ENCODE measurements around the gene TMEM164. TPM values are rescaled to one million over a fixed set of nuclear protein-coding genes. Genes with fewer than 3 reads are reported as not detected.

Gene TMEM164
- total RNA-seq, 1 experiment from 2014 or later: 26.2 TPM

GRCh38 chrX:110086162-110086915 lies 83.4 kb downstream of the TMEM164 start:
- ChIA-PET CTCF (interaction anchor here (1.1 kb wide), 1 partner anchor 171 kb away, joined by 3 read pairs; no protein-coding TSS in a partner anchor), POLR2A (no interaction called here)
- H3K9me3 ChIP-seq: no peaks in the 10 kb centered on the region
- no peaks in the 10 kb centered on the region for H3K36me3 Mint-ChIP-seq (ENCODE audit: insufficient read depth, unreplicated experiment)
- H3K27me3 Mint-ChIP-seq (ENCODE audit: insufficient read depth, unreplicated experiment): no peaks in the 10 kb centered on the region
- H3K4me1 ChIP-seq: peaks cover 23% of the 10 kb centered on the region
- H3K27ac Mint-ChIP-seq (ENCODE audit: unreplicated experiment): peak overlapping the region; percentile 36
- H3K4me3 ChIP-seq (ENCODE audit: low read depth, low read length): no peak overlapping the region
- intact Hi-C loops (cut with micrococcal nuclease; ENCODE audit: unreplicated experiment): loop anchor here (5.0 kb wide), 1 partner anchor 49 kb away; no protein-coding TSS in a partner anchor
- H3K4me1 Mint-ChIP-seq (ENCODE audit: low read depth, unreplicated experiment): no peaks in the 10 kb centered on the region
- DNase-seq: no peak
- no peaks in the 10 kb centered on the region for H3K27me3 ChIP-seq (replicated peaks; ENCODE audit: control insufficient read depth, insufficient read depth, low read length)
- no peaks in the 10 kb centered on the region for H3K9me3 Mint-ChIP-seq (ENCODE audit: unreplicated experiment)
- TF ChIP-seq, protein P1, sequence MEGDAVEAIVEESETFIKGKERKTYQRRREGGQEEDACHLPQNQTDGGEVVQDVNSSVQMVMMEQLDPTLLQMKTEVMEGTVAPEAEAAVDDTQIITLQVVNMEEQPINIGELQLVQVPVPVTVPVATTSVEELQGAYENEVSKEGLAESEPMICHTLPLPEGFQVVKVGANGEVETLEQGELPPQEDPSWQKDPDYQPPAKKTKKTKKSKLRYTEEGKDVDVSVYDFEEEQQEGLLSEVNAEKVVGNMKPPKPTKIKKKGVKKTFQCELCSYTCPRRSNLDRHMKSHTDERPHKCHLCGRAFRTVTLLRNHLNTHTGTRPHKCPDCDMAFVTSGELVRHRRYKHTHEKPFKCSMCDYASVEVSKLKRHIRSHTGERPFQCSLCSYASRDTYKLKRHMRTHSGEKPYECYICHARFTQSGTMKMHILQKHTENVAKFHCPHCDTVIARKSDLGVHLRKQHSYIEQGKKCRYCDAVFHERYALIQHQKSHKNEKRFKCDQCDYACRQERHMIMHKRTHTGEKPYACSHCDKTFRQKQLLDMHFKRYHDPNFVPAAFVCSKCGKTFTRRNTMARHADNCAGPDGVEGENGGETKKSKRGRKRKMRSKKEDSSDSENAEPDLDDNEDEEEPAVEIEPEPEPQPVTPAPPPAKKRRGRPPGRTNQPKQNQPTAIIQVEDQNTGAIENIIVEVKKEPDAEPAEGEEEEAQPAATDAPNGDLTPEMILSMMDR (IDR thresholded peaks at IDR 0.05; ENCODE audit: insufficient read depth in 1 of 2, low read depth in 1 of 2, low read length in 1 of 2, severe bottlenecking in 1 of 2, unreplicated experiment in 1 of 2): no peak
- H3K4me3 Mint-ChIP-seq (ENCODE audit: unreplicated experiment): no peak overlapping the region
- no peaks in the 10 kb centered on the region for H3K36me3 ChIP-seq (ENCODE audit: control insufficient read depth, insufficient read depth, low read length)
- no TSS peak for BruUV-seq (replicated peaks)

- Mint-ChIP-seq H3K4me3 (ENCODE audit: unreplicated experiment) (no peak overlapping the region), H3K27me3 (ENCODE audit: insufficient read depth, unreplicated experiment) (no peaks in the 10 kb centered on the region), H3K27ac (ENCODE audit: unreplicated experiment) (peak overlapping the region; percentile 36), H3K36me3 (ENCODE audit: insufficient read depth, unreplicated experiment) (no peaks in the 10 kb centered on the region), H3K9me3 (ENCODE audit: unreplicated experiment) (no peaks in the 10 kb centered on the region), H3K4me1 (ENCODE audit: low read depth, unreplicated experiment) (no peaks in the 10 kb centered on the region)
- TF ChIP-seq, protein P1 (IDR thresholded peaks at IDR 0.05; ENCODE audit: insufficient read depth in 1 of 2, low read depth in 1 of 2, low read length in 1 of 2, severe bottlenecking in 1 of 2, unreplicated experiment in 1 of 2): no peak
- intact Hi-C loops (cut with micrococcal nuclease; ENCODE audit: unreplicated experiment): loop anchor here (1.0 to 5.0 kb wide), 2 partner anchors 36 to 50 kb away; no protein-coding TSS in a partner anchor
- H3K27me3 ChIP-seq (replicated peaks; ENCODE audit: control insufficient read depth, insufficient read depth, low read length): no peaks in the 10 kb centered on the region
- H3K36me3 ChIP-seq (ENCODE audit: control insufficient read depth, insufficient read depth, low read length): no peaks in the 10 kb centered on the region
- DNase-seq: peak in 1 of 2 experiments; percentile 33
- peaks cover 23% of the 10 kb centered on the region for H3K4me1 ChIP-seq
- no peak overlapping the region for H3K4me3 ChIP-seq (ENCODE audit: low read depth, low read length)
- H3K9me3 ChIP-seq: no peaks in the 10 kb centered on the region
- ChIA-PET POLR2A (no interaction called here), CTCF (interaction anchor here (1.1 kb wide), 1 partner anchor 172 kb away, joined by 3 read pairs; no protein-coding TSS in a partner anchor)
- no TSS peak for BruUV-seq (replicated peaks)
Observed at GRCh38 chrX:110086916-110087484, 84.1 kb downstream of the TMEM164 start.

DNA sequence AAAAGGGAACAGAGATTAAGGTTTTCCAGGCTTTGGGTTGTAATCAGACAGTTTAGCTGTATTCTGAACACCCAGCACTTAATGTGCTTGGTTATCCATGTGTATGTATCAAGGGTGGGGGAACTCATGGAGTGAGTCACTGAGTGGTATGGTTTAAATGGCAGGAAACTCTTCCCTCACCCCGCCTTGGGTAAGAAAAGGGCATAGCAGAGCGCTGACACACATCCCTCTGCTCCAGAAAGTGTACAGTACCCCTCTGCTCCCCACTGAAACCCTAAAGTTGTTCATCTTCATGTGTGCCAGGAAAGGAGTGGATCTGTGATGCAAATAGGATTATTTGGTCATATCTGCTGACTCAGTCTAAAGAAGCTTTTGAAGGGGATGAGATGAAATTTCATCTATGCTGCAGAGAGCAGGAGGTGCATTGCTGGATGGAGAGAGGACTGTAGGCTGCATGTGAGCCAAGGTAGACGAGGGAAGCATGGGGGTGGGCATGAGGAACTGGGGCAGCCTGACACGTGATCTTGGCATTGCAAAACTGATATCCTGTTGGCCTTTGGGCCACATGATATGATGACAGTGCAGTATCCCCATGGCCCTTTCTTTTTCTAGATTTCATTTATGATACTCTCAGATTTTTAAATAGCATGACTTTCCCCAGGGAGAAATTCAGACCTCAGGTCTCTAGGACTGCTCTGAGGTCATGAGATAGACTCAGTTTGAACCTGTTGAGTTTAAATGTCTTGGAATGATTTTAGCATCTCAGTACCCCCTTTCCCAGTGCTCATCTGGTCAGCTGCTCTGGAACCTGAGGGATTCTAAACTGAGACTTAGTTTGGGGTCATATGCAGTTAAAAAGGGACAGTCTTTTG lies 84.8 kb downstream of the TMEM164 start:
- Histone ChIP-seq H3K4me3 (ENCODE audit: low read depth, low read length) (no peak overlapping the region), H3K27me3 (replicated peaks; ENCODE audit: control insufficient read depth, insufficient read depth, low read length) (no peaks in the 10 kb centered on the region), H3K36me3 (ENCODE audit: control insufficient read depth, insufficient read depth, low read length) (no peaks in the 10 kb centered on the region), H3K9me3 (no peaks in the 10 kb centered on the region), H3K4me1 (peaks cover 23% of the 10 kb centered on the region)
- Mint-ChIP-seq H3K4me1 (ENCODE audit: low read depth, unreplicated experiment) (no peaks in the 10 kb centered on the region), H3K4me3 (ENCODE audit: unreplicated experiment) (no peak overlapping the region), H3K9me3 (ENCODE audit: unreplicated experiment) (no peaks in the 10 kb centered on the region), H3K27me3 (ENCODE audit: insufficient read depth, unreplicated experiment) (no peaks in the 10 kb centered on the region), H3K36me3 (ENCODE audit: insufficient read depth, unreplicated experiment) (no peaks in the 10 kb centered on the region), H3K27ac (ENCODE audit: unreplicated experiment) (peak overlapping the region; percentile 36)
- intact Hi-C loops (cut with micrococcal nuclease; ENCODE audit: unreplicated experiment): loop anchor here (1.0 to 5.0 kb wide), 2 partner anchors 36 to 50 kb away; no protein-coding TSS in a partner anchor
- DNase-seq: peak in 1 of 2 experiments; percentile 0
- ChIA-PET POLR2A (no interaction called here), CTCF (interaction anchor here (1.1 kb wide), 1 partner anchor 173 kb away, joined by 3 read pairs; no protein-coding TSS in a partner anchor)
- TF ChIP-seq, protein P1 (IDR thresholded peaks at IDR 0.05; ENCODE audit: insufficient read depth in 1 of 2, low read depth in 1 of 2, low read length in 1 of 2, severe bottlenecking in 1 of 2, unreplicated experiment in 1 of 2): no peak
- no TSS peak for BruUV-seq (replicated peaks)
